Stimulated activated CD8-positive, alpha-beta memory T cell treated with anti-CD3 and anti-CD28 coated beads, Interleukin-15, amount 100 ng/mL, for 24 hours (primary cell): ENCODE data around the gene WNT10A.
"Not testable (repeated sequence)": the region's sequence is repeated elsewhere in the genome, so short reads cannot be mapped to it uniquely, and the experiment has no call there.

Experiments
- DNase-seq: peaks from one replicate; pipeline ENCODE4 v3.0.0-alpha.2; 2020; ENCODE audit warnings: low read depth

Gene WNT10A

GRCh38 chr2:218893349-218894150 is 12.9 kb downstream of the WNT10A start:
- no peak for DNase-seq

GRCh38 chr2:218894151-218894879 is 13.7 kb downstream of the WNT10A start:
- DNase-seq: no peak

- DNase-seq: no peak
These were observed 14.2 kb downstream of the WNT10A start for GRCh38 chr2:218894880-218895157.

GRCh38 chr2:218895326-218895725 is 14.7 kb downstream of the WNT10A start:
- DNase-seq: no peak

- no peak for DNase-seq
These were observed 15.3 kb downstream of the WNT10A start for GRCh38 chr2:218895759-218896500.

- peak; percentile 61 for DNase-seq
These were observed 16.1 kb downstream of the WNT10A start for GRCh38 chr2:218896501-218897393.

- DNase-seq: no peak
These were observed 16.9 kb downstream of the WNT10A start for GRCh38 chr2:218897394-218898108.

GRCh38 chr2:218898109-218898878 is 17.6 kb downstream of the WNT10A start:
- peak; percentile 88 for DNase-seq

- no peak for DNase-seq
These were observed 18.5 kb downstream of the WNT10A start for GRCh38 chr2:218899147-218899546.

GRCh38 chr2:218902427-218902826 is 21.8 kb downstream of the WNT10A start:
- DNase-seq: no peak

- no peak for DNase-seq
These were observed 23.5 kb downstream of the WNT10A start for GRCh38 chr2:218904176-218904575.

- DNase-seq: peak; percentile 64
These were observed 28.3 kb downstream of the WNT10A start for GRCh38 chr2:218908721-218909619.

GRCh38 chr2:218910741-218911140 is 30.1 kb downstream of the WNT10A start:
- DNase-seq: no peak

- no peak for DNase-seq
These were observed 39.9 kb downstream of the WNT10A start for GRCh38 chr2:218920504-218920903.

GRCh38 chr2:218924757-218925156 is 44.1 kb downstream of the WNT10A start:
- DNase-seq: no peak

GRCh38 chr2:218925434-218925833 is 44.8 kb downstream of the WNT10A start:
- no peak for DNase-seq

GRCh38 chr2:218927422-218927821 is 46.8 kb downstream of the WNT10A start:
- DNase-seq: no peak

- no peak for DNase-seq
These were observed 47.2 kb downstream of the WNT10A start for GRCh38 chr2:218927876-218928275.

GRCh38 chr2:218930488-218930887 is 49.8 kb downstream of the WNT10A start:
- DNase-seq: not testable (repeated sequence)
